ENCODE results near the gene ALK. TPM values are rescaled to one million over a fixed set of nuclear protein-coding genes. Genes with fewer than 3 reads are reported as not detected.

ALK gene
- polyA plus RNA-seq, 3 donors = not detected

- WGBS (ENCODE audit: insufficient coverage) = 91% methylated on average over 5 of the region's 7 CpGs
- Histone ChIP-seq H2AFZ (ENCODE audit: insufficient read depth, low read depth, low read length, poor library complexity, severe bottlenecking) (no peak overlapping the region), H3K4me1 (ENCODE audit: control insufficient read depth in 1 of 2, insufficient read depth in 2 of 2, low read length in 2 of 2) (no peaks in the 10 kb centered on the region)
These were observed 70.6 kb downstream of the ALK start for GRCh38 chr2:29850794-29851193.

GRCh38 chr2:29848566-29849310, 72.6 kb downstream of the ALK start:
- peaks cover 1 to 8% (median 7%) of the 10 kb centered on the region in 3 donors for H3K27me3 Mint-ChIP-seq (ENCODE audit: low read depth in 3 of 3)
- H3K4me3 ChIP-seq (replicated peaks in 1 of 3; ENCODE audit: low read depth in 2 of 3, low read length in 3 of 3) = no peak overlapping the region
- peak overlapping the region in 1 of 7 donors; percentile 64 for H3K27ac Mint-ChIP-seq
- no peaks in the 10 kb centered on the region for H4K20me1 ChIP-seq (ENCODE audit: insufficient read depth, low read length)
- intact Hi-C loops (cut with micrococcal nuclease) = loop anchor here in 1 of 2 donors (10.0 kb wide), 1 partner anchor 874 kb away; no protein-coding TSS in a partner anchor
- H3K4me1 Mint-ChIP-seq = no peaks in the 10 kb centered on the region
- no peak overlapping the region for H3K27ac ChIP-seq (ENCODE audit: low read depth in 1 of 2, low read length in 2 of 2)
- no peak overlapping the region for H3K9ac ChIP-seq (ENCODE audit: insufficient read depth, low read length, poor library complexity, severe bottlenecking)
- no peak overlapping the region for H3K4me2 ChIP-seq (replicated peaks; ENCODE audit: extremely low read depth, low read length, poor library complexity, severe bottlenecking)
- no peaks in the 10 kb centered on the region for H3K36me3 Mint-ChIP-seq
- H2AFZ ChIP-seq (ENCODE audit: insufficient read depth, low read depth, low read length, poor library complexity, severe bottlenecking) = no peak overlapping the region
- WGBS (ENCODE audit: insufficient coverage) = 57% methylated on average over 12 of the region's 12 CpGs
- no peak for DNase-seq
- no peak for TF ChIP-seq CTCF (IDR thresholded peaks at IDR 0.05)
- H3K4me1 ChIP-seq (ENCODE audit: control insufficient read depth in 1 of 2, insufficient read depth in 2 of 2, low read length in 2 of 2) = no peaks in the 10 kb centered on the region
- no peaks in the 10 kb centered on the region for H3K36me3 ChIP-seq (replicated peaks in 1 of 2; ENCODE audit: control insufficient read depth in 1 of 2, insufficient read depth in 2 of 2, low read length in 2 of 2)
- no peaks in the 10 kb centered on the region for H3K27me3 ChIP-seq (ENCODE audit: control insufficient read depth in 2 of 2, insufficient read depth in 2 of 2, low read length in 2 of 2)
- H3K79me2 ChIP-seq (ENCODE audit: insufficient read depth, low read length) = no peaks in the 10 kb centered on the region
- H3K4me3 Mint-ChIP-seq = no peak overlapping the region
- H3K9me3 Mint-ChIP-seq = peaks cover 0 to 5% (median 3%) of the 10 kb centered on the region in 7 donors
- no peaks in the 10 kb centered on the region for H3K9me3 ChIP-seq (replicated peaks in 1 of 2; ENCODE audit: control insufficient read depth in 1 of 2, insufficient read depth in 1 of 2, low read length in 2 of 2)

More at GRCh38 chr2:29850794-29851193, 70.6 kb downstream of the ALK start:
- Histone ChIP-seq H3K27me3 (ENCODE audit: control insufficient read depth in 2 of 2, insufficient read depth in 2 of 2, low read length in 2 of 2) (no peaks in the 10 kb centered on the region), H3K9ac (ENCODE audit: insufficient read depth, low read length, poor library complexity, severe bottlenecking) (no peak overlapping the region), H3K79me2 (ENCODE audit: insufficient read depth, low read length) (no peaks in the 10 kb centered on the region), H3K36me3 (replicated peaks in 1 of 2; ENCODE audit: control insufficient read depth in 1 of 2, insufficient read depth in 2 of 2, low read length in 2 of 2) (no peaks in the 10 kb centered on the region), H3K4me2 (replicated peaks; ENCODE audit: extremely low read depth, low read length, poor library complexity, severe bottlenecking) (no peak overlapping the region), H4K20me1 (ENCODE audit: insufficient read depth, low read length) (no peaks in the 10 kb centered on the region), H3K9me3 (replicated peaks in 1 of 2; ENCODE audit: control insufficient read depth in 1 of 2, insufficient read depth in 1 of 2, low read length in 2 of 2) (no peaks in the 10 kb centered on the region), H3K4me3 (replicated peaks in 1 of 3; ENCODE audit: low read depth in 2 of 3, low read length in 3 of 3) (no peak overlapping the region), H3K27ac (ENCODE audit: low read depth in 1 of 2, low read length in 2 of 2) (no peak overlapping the region)
- intact Hi-C loops (cut with micrococcal nuclease) = no loop called here
- H3K4me1 Mint-ChIP-seq = no peaks in the 10 kb centered on the region
- peaks cover 0 to 7% (median 3%) of the 10 kb centered on the region in 7 donors for H3K9me3 Mint-ChIP-seq
- no peak overlapping the region for H3K27ac Mint-ChIP-seq
- no peak for TF ChIP-seq CTCF (IDR thresholded peaks at IDR 0.05)
- no peak overlapping the region for H3K4me3 Mint-ChIP-seq
- H3K27me3 Mint-ChIP-seq (ENCODE audit: low read depth in 3 of 3) = peaks cover 1 to 7% (median 6%) of the 10 kb centered on the region in 3 donors
- H3K36me3 Mint-ChIP-seq = no peaks in the 10 kb centered on the region
- DNase-seq = no peak

Measured in CD14-positive monocyte (primary cell).